Suprapubic skin (tissue), 3 donors: ENCODE measurements around the gene ZNF628.

Source experiments
- POLR2AphosphoS5 ChIP-seq, 3 donors: sonication (generic); formaldehyde crosslinking; IDR thresholded peaks; one replicate each; pipeline ENCODE4 v1.6.1; 2017; ENCODE audit warnings: antibody characterized with exemption in 3 of 3
- TF ChIP-seq, protein P1 (sequence below), 2 donors: fragments of 200-600 bp in 1 of 2; fragments of 450-650 bp in 1 of 2; sonication (generic) in 1 of 2; IDR thresholded peaks; one replicate each; pipeline ENCODE4 v1.5.1; 2016 to 2019; ENCODE audit warnings: antibody characterized with exemption in 2 of 2, mild to moderate bottlenecking in 1 of 2, moderate library complexity in 1 of 2

- TF ChIP-seq POLR2AphosphoS5 (IDR thresholded peaks at IDR 0.05) = no peak
- TF ChIP-seq, protein P1, sequence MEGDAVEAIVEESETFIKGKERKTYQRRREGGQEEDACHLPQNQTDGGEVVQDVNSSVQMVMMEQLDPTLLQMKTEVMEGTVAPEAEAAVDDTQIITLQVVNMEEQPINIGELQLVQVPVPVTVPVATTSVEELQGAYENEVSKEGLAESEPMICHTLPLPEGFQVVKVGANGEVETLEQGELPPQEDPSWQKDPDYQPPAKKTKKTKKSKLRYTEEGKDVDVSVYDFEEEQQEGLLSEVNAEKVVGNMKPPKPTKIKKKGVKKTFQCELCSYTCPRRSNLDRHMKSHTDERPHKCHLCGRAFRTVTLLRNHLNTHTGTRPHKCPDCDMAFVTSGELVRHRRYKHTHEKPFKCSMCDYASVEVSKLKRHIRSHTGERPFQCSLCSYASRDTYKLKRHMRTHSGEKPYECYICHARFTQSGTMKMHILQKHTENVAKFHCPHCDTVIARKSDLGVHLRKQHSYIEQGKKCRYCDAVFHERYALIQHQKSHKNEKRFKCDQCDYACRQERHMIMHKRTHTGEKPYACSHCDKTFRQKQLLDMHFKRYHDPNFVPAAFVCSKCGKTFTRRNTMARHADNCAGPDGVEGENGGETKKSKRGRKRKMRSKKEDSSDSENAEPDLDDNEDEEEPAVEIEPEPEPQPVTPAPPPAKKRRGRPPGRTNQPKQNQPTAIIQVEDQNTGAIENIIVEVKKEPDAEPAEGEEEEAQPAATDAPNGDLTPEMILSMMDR (IDR thresholded peaks at IDR 0.05) = no peak
Measured at GRCh38 chr19:55443045-55443823, 33.2 kb upstream of the ZNF628 start, which contains the start of gene SHISA7.
